ENCODE results near the gene SFXN3. TPM values are rescaled to one million over a fixed set of nuclear protein-coding genes. Genes with fewer than 3 reads are reported as not detected.

SFXN3 gene
- total RNA-seq, 1 donor from 2014 or later = 16.1 TPM

DNA sequence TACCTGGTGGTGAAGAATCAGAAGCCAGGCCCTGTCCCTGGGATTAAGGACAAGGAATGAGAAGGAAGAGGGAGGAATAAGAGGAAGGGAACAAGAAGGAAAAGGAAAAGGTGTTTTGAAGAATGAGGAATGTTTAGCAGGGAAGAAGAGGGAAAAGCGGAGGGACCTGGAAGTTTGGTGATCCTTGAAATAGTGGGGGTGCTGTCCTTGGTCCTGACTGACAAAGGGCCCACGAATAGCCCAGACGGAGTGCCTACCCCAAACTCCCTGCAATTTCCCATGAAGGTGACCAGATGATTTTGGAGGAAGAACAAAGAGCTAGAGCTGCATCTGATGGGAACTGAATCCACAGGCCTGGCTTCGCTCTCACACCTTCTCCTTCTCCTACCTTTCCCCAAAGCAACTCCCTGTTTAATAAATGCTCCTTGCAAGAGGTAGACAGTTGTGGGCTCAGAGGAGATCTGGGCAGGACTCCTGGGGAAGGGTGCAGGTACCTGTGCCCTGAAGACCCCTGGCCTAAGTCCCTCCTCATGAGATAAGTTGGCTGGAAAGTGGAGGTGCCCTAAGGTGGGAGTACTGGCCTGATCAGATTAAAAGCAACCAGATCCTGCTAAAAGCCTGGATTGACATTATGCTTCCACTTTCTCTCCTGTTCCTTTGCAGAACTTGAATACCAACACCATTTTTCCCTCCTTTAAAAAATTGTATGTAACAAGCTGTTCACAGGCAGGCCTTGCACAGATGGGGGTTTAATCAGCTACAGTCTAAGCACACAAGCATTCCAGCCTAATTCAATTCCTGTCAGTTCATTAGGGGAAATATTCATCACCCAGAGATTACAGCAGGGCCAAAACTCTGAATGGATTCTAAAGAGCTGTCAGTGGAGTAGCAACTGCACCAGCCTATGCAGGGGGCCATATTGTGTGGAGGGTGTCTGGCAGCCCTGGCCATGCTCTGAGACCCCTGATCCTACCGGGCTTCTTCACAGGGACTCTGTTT lies 50.2 kb downstream of the SFXN3 start:
- TF ChIP-seq, protein P1, sequence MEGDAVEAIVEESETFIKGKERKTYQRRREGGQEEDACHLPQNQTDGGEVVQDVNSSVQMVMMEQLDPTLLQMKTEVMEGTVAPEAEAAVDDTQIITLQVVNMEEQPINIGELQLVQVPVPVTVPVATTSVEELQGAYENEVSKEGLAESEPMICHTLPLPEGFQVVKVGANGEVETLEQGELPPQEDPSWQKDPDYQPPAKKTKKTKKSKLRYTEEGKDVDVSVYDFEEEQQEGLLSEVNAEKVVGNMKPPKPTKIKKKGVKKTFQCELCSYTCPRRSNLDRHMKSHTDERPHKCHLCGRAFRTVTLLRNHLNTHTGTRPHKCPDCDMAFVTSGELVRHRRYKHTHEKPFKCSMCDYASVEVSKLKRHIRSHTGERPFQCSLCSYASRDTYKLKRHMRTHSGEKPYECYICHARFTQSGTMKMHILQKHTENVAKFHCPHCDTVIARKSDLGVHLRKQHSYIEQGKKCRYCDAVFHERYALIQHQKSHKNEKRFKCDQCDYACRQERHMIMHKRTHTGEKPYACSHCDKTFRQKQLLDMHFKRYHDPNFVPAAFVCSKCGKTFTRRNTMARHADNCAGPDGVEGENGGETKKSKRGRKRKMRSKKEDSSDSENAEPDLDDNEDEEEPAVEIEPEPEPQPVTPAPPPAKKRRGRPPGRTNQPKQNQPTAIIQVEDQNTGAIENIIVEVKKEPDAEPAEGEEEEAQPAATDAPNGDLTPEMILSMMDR (IDR thresholded peaks at IDR 0.05; ENCODE audit: insufficient read depth, low read length, severe bottlenecking) = no peak
- Histone ChIP-seq H3K36me3 (ENCODE audit: control insufficient read depth, insufficient read depth, low read length) (no peaks in the 10 kb centered on the region), H3K4me3 (ENCODE audit: low read depth, low read length) (no peak overlapping the region), H3K27me3 (ENCODE audit: control insufficient read depth, insufficient read depth, low read length) (peaks cover 8% of the 10 kb centered on the region)
- FAIRE-seq = no peak
- peak; percentile 17 for DNase-seq (ENCODE audit: low read depth)

DNA sequence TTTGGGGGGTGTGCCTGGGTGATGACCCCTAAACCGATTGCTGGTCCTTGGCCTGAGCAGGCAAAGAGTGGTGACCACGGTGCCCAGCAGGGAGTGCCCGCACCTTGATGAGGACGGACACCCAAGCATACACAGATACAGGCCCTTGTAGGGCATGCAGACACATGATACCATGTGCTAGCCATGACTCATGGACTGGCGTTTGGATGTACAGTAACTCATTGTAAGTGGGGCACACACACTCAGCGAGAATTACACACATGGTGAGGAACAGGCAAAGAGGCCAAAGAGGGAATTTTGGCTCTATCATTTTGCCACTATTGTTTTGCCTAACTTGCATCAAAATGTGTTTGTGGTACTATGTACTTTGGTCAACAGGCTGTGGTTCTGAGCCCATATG lies 54.8 kb downstream of the SFXN3 start:
- peak; percentile 92 for FAIRE-seq

DNA sequence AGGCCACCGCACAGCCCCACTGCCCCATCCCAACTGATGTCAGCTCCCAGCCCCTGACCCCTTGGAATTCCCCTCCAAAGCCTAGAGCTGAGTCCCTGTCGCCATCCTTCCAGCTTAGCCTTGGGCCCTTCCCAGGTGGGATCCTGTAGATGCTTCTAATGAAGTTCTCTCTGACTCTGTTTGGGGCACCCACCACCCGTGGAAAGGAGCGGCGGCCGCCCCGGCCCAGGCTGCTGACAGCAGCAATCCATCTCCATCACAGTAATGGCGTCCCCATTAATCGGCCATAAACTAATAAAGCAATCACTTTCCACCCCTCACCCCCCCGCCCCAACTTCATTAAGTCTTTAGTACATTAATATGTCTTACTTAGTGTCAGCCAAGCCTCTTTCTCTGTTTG lies 56.3 kb downstream of the SFXN3 start:
- TF ChIP-seq, protein P1 (IDR thresholded peaks at IDR 0.05; ENCODE audit: insufficient read depth, low read length, severe bottlenecking) = no peak
- no peaks in the 10 kb centered on the region for H3K36me3 ChIP-seq (ENCODE audit: control insufficient read depth, insufficient read depth, low read length)
- peaks cover 11% of the 10 kb centered on the region for H3K27me3 ChIP-seq (ENCODE audit: control insufficient read depth, insufficient read depth, low read length)
- H3K4me3 ChIP-seq (ENCODE audit: low read depth, low read length) = no peak overlapping the region
- DNase-seq (ENCODE audit: low read depth) = no peak
- FAIRE-seq = no peak

More for the DNA sequence above, 54.8 kb downstream of the SFXN3 start:
- H3K27me3 ChIP-seq (ENCODE audit: control insufficient read depth, insufficient read depth, low read length) = peaks cover 11% of the 10 kb centered on the region
- H3K4me3 ChIP-seq (ENCODE audit: low read depth, low read length) = no peak overlapping the region
- TF ChIP-seq, protein P1 (IDR thresholded peaks at IDR 0.05; ENCODE audit: insufficient read depth, low read length, severe bottlenecking) = no peak
- H3K36me3 ChIP-seq (ENCODE audit: control insufficient read depth, insufficient read depth, low read length) = no peaks in the 10 kb centered on the region
- peak; percentile 87 for DNase-seq (ENCODE audit: low read depth)

DNA sequence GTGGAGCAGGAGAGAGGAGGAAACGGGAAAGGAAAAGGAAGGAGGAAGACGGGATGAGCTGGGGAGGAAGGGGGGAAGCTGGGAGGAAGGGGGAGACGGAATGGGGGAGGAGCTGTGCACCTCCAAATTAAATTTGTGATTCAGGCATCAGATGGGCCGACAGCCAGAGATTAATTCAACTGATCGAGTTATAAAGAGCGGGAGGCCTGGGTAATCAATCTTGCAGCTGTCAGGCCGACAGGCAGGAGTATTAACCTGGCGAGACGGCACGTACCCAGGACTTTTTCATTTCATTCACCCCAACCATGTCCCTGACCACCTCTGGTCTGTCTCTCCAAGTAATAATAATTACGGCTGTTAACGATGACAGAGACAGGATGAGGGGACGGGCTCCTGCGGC lies 56.9 kb downstream of the SFXN3 start:
- DNase-seq (ENCODE audit: low read depth) (no peak), FAIRE-seq (no peak)
- H3K27me3 ChIP-seq (ENCODE audit: control insufficient read depth, insufficient read depth, low read length) = peaks cover 10% of the 10 kb centered on the region
- H3K36me3 ChIP-seq (ENCODE audit: control insufficient read depth, insufficient read depth, low read length) = no peaks in the 10 kb centered on the region
- H3K4me3 ChIP-seq (ENCODE audit: low read depth, low read length) = no peak overlapping the region
- TF ChIP-seq, protein P1 (IDR thresholded peaks at IDR 0.05; ENCODE audit: insufficient read depth, low read length, severe bottlenecking) = no peak

DNA sequence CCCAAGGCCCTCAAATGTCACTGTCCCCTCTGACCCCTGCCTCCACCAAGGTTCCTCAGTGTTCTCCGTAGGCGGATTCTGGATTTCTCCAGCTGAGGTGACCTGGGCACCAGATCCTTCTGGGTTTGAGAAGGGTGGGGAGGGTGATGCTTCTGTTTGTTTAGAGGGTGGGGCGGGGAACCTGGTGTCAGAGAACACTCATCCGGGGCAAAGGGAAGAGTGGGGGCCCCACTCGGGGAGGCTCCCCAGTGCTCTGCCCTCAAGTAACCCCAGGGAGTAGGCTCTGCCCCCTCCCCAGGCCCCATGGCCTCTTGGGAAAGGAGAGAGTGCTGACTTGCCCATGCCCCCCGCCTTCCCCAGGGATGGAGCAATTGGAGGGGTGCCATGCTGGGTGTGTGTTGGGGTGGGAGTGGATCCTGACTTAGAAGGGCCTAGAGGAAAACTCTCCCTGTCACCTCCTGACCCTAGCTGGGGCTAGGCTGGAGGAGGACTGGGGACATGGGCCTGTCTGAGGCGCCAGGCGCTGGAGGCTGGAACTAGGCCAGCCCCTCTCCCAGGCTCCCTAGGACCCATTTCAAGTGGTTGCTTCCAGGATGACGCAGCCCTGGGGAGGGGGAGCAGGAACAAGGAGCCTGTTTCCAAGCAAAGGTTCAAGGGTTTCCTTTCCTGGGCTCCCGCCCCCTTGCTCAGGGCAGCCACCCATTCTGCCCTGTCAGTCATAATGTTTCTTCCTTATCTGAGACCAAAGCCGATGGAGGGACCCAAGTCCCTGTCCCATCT lies 58.7 kb downstream of the SFXN3 start:
- no peak overlapping the region for H3K4me3 ChIP-seq (ENCODE audit: low read depth, low read length)
- peaks cover 5% of the 10 kb centered on the region for H3K27me3 ChIP-seq (ENCODE audit: control insufficient read depth, insufficient read depth, low read length)
- no peaks in the 10 kb centered on the region for H3K36me3 ChIP-seq (ENCODE audit: control insufficient read depth, insufficient read depth, low read length)
- TF ChIP-seq, protein P1 (IDR thresholded peaks at IDR 0.05; ENCODE audit: insufficient read depth, low read length, severe bottlenecking) = no peak
- DNase-seq (ENCODE audit: low read depth) (no peak), FAIRE-seq (no peak)

All from bronchial epithelial cell (primary cell).